Neural progenitor cell (in vitro differentiated cells): ENCODE measurements around the gene C4orf50.

Source experiments
- EZH2 ChIP-seq: fragments of 200-600 bp; sonication (generic); IDR thresholded peaks from 2 replicates; pipeline ENCODE4 v1.6.1; 2017; ENCODE audit warnings: antibody characterized with exemption, mild to moderate bottlenecking, moderate library complexity
- EZH2phosphoT487 ChIP-seq: fragments of 200-600 bp; sonication (generic); IDR thresholded peaks from 2 replicates; pipeline ENCODE4 v1.6.1; 2017; ENCODE audit warnings: antibody characterized with exemption
- TF ChIP-seq, protein P1 (sequence below): fragments of 200-600 bp; sonication (generic); IDR thresholded peaks from 2 replicates; pipeline ENCODE4 v1.5.1; 2017; ENCODE audit warnings: antibody characterized with exemption, mild to moderate bottlenecking

DNA sequence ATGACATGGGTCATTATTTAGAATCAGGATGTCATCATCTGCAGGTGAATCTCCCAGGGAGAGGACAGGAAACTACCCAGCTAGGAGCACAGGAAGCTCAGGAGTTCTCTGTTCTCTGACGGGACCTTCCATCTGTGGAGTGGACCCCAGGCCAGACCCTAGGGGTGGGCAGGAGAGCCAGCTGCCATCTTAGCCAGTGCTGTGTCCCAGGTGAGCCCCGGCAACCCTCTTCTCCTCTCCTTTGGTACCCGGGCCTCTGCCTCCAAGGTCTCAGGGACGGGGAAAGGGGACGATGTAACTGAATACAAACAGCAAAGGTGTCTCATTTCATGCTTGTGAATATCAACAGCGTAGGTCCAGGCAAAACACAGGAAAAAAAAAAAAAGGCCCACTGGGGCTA, 48.5 kb downstream of the C4orf50 start:
- TF ChIP-seq, protein P1, sequence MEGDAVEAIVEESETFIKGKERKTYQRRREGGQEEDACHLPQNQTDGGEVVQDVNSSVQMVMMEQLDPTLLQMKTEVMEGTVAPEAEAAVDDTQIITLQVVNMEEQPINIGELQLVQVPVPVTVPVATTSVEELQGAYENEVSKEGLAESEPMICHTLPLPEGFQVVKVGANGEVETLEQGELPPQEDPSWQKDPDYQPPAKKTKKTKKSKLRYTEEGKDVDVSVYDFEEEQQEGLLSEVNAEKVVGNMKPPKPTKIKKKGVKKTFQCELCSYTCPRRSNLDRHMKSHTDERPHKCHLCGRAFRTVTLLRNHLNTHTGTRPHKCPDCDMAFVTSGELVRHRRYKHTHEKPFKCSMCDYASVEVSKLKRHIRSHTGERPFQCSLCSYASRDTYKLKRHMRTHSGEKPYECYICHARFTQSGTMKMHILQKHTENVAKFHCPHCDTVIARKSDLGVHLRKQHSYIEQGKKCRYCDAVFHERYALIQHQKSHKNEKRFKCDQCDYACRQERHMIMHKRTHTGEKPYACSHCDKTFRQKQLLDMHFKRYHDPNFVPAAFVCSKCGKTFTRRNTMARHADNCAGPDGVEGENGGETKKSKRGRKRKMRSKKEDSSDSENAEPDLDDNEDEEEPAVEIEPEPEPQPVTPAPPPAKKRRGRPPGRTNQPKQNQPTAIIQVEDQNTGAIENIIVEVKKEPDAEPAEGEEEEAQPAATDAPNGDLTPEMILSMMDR = no peak
- TF ChIP-seq EZH2 (no peak), EZH2phosphoT487 (no peak)
